ENCODE data around the gene KAT8.
A peak's percentile ranks its signal among the peaks of the same experiment; 100 is the strongest.
"Not testable (repeated sequence)": the region's sequence is repeated elsewhere in the genome, so short reads cannot be mapped to it uniquely, and the experiment has no call there.

Gene KAT8

DNA sequence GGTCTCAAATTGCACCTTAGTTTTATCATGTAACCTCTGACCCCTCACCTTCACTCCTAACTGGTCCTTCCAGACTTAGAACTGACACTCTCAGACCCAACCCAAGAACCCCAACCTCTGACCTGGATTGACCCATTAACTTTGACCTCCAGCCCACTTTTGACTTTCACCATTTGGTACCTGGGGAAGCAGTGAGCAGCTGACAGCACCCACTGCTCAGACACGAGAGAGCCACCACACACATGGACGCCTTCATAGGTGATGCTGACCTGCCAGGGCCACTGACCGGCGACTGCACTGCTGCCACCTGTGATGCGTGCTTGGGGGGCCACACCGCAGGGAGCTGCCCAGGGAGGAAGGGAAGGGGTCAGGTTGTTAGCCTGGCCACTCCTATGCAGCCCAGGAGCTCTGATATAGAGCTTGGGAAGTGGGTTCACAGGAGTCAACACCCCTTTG is 15.6 kb downstream of the KAT8 start:
- no peak for DNase-seq

DNA sequence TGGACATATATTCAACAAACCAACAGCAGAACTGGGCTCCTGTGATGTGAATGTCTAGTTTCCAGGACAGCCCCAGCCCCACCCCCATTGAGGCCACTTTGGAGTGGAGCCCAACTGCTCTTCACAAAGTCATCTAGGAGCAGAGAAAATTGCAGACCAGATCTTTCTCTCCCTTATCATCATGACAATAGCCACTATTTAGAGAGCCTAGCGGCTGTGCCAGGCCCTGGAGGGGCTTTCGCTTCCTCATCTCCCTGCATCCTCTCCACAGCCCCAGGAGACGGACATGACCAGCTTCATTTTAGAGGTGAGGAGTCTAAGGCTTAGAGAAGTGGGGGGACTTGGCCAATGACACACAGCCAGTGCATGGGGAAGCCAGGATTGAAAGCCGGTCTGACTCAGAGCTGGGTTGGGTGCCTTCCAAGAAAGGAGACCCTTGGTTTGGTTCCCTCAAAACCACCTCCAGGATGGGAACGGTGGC is 16.7 kb downstream of the KAT8 start:
- no peak for DNase-seq

- DNase-seq, result no peak
Measured at GRCh38 chr16:31134625-31135534, 17.4 kb downstream of the KAT8 start.

DNA sequence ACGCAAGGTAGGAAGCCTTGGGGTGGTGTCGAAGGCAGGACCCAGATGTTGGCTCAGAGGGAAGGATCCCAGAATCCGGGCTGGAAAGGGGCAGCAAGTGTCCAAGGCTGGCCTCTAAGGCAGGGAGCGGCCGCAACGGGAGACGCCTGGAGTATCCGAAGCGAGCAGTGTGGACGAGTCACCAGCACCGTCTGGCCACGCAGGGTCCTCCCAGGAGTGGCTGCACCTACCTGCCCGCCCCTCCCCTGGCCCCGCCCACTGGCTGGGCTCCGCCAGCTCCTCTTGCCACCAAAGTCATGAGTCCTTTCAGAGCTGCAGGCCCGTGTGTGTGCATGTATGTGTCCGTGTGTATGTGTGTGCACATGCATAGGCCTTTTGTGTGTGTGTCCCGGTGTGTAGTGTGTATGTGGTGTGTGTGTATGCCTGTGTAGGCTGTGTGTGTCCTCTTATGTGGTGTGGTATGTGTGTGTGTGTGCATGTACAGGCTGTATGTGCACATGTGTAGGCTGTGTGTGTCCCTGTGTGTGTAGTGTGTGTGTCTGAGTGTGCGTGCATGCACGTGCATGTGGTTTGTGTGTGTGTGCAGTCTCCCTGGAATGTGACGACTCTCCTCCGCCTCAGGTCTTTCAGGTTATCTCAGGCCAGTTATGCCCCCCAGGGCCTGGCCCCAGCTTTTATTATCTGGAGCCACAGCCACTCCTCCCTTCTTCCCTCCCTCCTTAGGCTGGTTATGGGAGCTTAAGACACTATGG is 18.2 kb downstream of the KAT8 start, which contains the start of gene PRSS8:
Gene PRSS8, minus strand, starts transcription at position 193 of the 752 bp plus-strand sequence. CDS start 229 bp downstream, outside the sequence.
- DNase-seq, result no peak

DNA sequence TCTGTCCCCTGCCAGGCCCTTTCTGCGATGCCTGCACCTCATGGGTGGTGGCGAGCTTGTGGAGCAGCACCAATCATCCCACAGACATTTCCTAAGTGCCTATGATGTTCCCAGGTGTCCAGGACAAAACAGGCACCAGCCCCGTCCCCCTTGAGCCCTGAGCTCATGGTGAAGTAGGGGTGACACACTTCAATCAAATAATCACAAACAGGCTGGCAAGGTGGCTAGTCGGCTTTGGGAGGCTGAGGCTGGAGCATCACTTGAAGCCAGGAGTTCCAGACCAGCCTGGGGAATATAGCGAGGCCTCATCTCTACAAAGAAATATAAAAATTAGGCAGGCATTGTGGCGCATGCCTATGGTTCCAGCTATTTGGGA is 18.8 kb downstream of the KAT8 start:
- no peak for DNase-seq

- not testable (repeated sequence) for DNase-seq
Measured at GRCh38 chr16:31136822-31137499, 19.5 kb downstream of the KAT8 start.

GRCh38 chr16:31138621-31139578 is 21.4 kb downstream of the KAT8 start:
- DNase-seq, result peak; percentile 88

DNA sequence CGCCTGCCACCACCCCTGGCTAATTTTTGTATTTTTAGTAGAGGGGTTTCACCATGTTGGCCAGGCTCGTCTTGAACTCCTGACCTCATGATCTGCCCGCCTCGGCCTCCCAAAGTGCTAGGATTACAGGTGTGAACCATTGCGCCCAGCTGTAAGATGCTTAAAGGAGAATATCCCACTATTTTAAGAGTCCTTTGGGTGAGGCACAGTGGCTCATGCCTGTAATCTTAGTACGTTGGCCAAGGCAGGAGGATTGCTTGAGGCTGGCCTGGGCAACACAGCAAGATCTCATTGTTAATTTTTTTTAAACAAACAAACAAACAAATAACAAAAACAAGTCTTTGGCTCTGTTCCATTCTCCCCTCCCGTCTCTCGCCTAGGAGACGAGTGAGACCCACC is 23.6 kb downstream of the KAT8 start:
- DNase-seq, result not testable (repeated sequence)

DNA sequence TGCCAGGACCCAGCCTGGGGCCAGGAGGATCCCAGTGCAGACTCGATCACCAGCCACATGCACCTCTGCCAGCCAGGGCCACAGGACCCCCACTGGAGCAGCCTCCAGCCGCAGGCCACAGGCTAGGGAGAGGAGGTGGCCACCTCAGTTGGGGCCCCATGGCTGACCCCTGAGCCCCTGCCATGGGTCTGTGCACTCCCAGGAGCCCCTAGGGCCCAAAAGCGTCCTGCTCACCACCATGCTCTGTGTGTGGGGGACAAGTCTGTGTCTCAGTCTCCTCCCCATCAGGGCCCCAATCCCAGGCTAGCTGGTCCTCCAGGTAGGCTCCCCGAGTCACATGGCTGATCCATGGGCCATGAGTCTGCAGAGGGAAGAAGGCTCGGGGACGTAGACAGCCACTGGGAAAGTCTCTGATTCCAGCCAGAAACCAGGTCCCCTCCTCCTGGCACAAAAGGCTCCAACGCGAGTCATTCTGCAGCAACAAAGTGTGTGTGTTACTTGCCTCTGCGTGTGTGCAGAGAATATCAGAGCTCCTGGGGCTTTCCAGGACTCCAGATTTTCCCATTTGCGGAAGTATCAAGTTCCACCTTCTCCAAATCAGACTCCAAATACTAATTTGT is 24.1 kb downstream of the KAT8 start:
- no peak for DNase-seq

- DNase-seq, result peak; percentile 99
Measured at GRCh38 chr16:31142109-31143010, 24.9 kb downstream of the KAT8 start.

DNA sequence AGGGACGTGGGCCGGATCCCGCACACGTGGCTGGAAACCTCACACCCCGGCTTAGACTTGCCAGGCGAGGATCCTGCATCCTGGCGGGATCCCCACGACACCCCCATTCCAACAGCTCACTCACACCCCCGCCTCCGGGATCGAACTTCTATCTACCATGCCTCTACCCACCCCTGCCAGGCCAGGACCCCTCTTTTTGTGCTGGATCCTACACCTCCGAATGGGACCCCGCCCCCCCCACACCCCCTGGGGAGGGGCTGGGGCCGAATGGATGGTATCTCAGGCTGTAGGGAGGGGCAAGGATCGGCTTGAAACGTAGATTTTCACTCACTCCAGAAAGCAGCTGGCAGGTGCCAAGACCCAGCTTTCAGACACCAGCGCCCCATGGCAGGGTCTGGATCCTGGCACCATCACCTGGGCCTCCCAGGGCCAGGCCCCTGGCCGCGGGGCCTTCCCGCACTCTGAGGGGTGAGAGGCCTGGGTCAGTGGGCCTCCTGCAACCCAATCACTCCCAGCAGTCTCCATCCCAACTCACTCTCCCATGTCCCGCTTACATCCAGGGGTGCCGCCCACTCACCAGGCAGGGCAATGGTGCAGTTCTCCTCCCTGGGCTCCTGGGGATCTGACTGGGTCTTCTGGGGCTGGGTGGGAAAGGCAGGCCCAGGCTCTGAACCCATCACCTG is 25.7 kb downstream of the KAT8 start:
- no peak for DNase-seq

DNA sequence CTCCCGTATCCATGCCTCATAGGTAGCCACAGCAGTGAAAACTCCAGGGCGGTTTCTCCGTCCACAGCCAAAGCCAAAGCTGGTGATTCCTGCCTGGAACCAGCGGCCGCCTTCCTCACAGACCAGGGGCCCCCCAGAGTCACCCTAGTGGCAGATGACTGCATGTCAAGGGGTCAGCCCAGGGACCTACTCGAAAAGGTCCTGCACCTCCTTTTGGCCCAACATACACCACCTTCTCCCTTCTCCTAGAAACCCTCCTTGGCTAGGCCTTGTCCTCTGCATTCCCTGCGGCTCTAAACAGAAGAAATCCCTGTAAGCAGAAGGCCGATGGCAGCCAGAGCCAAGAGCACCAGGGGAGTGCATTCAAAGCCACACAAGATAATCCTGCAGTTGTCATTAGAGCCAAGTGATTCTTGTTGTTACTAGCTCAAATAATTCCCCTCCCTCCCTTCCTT is 26.3 kb downstream of the KAT8 start:
- no peak for DNase-seq

GRCh38 chr16:31144418-31144817 is 27.0 kb downstream of the KAT8 start:
- DNase-seq, result not testable (repeated sequence)

GRCh38 chr16:31145398-31145990 is 28.0 kb downstream of the KAT8 start:
- no peak for DNase-seq

- no peak for DNase-seq
Measured at GRCh38 chr16:31147574-31147973, 30.1 kb downstream of the KAT8 start.

GRCh38 chr16:31148281-31148728 is 30.8 kb downstream of the KAT8 start:
- DNase-seq, result no peak

DNA sequence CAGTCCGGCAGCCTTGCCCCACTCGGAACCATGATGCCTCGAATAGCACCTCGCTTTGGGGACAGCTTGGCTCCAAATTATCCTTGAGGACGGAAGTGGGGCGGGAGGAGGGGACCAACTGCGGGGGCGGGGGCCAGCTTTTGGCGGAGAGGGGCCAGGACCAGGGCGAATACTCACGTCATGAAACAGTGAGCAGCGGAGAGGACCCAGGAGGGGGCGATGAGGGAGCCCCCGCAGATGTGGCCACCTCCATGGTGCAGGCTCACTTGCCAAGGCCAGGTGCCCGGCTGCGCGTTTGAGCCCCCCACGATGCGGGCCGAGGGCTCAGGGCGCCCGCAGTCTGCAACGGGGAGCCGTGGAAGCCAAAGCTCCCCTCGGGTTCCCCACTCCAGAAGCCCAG is 31.4 kb downstream of the KAT8 start:
- no peak for DNase-seq

DNA sequence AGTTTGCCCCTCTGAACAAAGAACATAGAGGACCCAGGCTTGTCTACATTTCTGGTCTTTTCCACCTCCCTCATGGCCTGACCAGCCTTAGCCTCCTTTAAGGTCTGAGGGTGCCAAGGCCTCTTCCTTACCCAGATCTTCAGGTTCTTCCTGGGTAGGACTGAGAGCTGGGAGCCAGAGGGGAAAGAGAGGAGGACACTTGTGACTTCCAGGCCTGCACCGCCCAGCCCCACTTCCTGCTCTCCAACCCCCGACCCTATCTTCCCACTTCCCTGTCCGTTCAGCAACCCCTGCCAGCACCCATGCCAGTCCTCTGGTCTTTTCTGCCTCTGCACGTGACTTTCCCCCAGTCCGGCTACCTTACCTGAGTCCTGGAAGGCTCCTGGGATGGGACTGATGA is 31.9 kb downstream of the KAT8 start:
- DNase-seq, result no peak

Data from 8988T (cell line).